SK-N-SH (cell line): ENCODE results near the gene ELP4.

Experiments used
- CTCF ChIP-seq: fragments of 200-600 bp; sonication (generic); IDR thresholded peaks from 2 replicates; pipeline ENCODE4 v1.6.1; 2017; ENCODE audit warnings: antibody characterized with exemption, mild to moderate bottlenecking, moderate library complexity
- EZH2phosphoT487 ChIP-seq: fragments of 200-600 bp; sonication (generic); IDR thresholded peaks from 2 replicates; pipeline ENCODE4 v1.6.1; 2017; ENCODE audit warnings: low read depth, mixed run types, mild to moderate bottlenecking, antibody characterized with exemption, moderate library complexity, borderline replicate concordance
- FOXJ3 ChIP-seq: sonication (generic); formaldehyde crosslinking; IDR thresholded peaks from 2 replicates; pipeline ENCODE4 v1.5.1; 2020; ENCODE audit warnings: mild to moderate bottlenecking, missing genetic modification reagents
- GABPA ChIP-seq: IDR thresholded peaks from 2 replicates; pipeline ENCODE4 v1.4.0; 2012; ENCODE audit warnings: low read depth, mild to moderate bottlenecking
- POLR2AphosphoS5 ChIP-seq: IDR thresholded peaks from 2 replicates; pipeline ENCODE4 v1.6.1; 2012; ENCODE audit warnings: low read depth, low read length
- RAD21 ChIP-seq: IDR thresholded peaks from 2 replicates; pipeline ENCODE4 v1.6.1; 2012; ENCODE audit warnings: mild to moderate bottlenecking, low read length
- RFX5 ChIP-seq: IDR thresholded peaks from 2 replicates; pipeline ENCODE4 v1.6.1; 2012; ENCODE audit warnings: mild to moderate bottlenecking, improper control_type of control experiment, low read length
- SIN3A ChIP-seq: IDR thresholded peaks from 2 replicates; pipeline ENCODE4 v1.6.1; 2012; ENCODE audit warnings: low read depth, mild to moderate bottlenecking, low read length, moderate library complexity, borderline replicate concordance
- TAF1 ChIP-seq: IDR thresholded peaks from 2 replicates; pipeline ENCODE4 v1.6.1; 2012; ENCODE audit warnings: low read depth, mild to moderate bottlenecking, low read length, moderate library complexity, borderline replicate concordance
- YY1 ChIP-seq: IDR thresholded peaks from 2 replicates; pipeline ENCODE4 v1.4.0; 2012; ENCODE audit warnings: low read depth, mild to moderate bottlenecking

- TF ChIP-seq CTCF (no peak), GABPA (no peak), EZH2phosphoT487 (no peak), RAD21 (no peak), TAF1 (no peak), YY1 (no peak), FOXJ3 (CRISPR knock-in tag) (no peak), SIN3A (no peak), POLR2AphosphoS5 (no peak), RFX5 (no peak)
These were observed 182.9 kb downstream of the ELP4 start for GRCh38 chr11:31692466-31692865.
